GM23338 (cell line): ENCODE data around the gene DCLK1. TPM values are rescaled to one million over a fixed set of nuclear protein-coding genes. Genes with fewer than 3 reads are reported as not detected.

ENCODE experiments used
- ATAC-seq: fragments of 200-7000 bp; cut with Tn5 transposase; 3 replicates; pipeline ENCODE4 v1.9.1; 2020
- DNase-seq: peaks from one replicate; pipeline ENCODE4 v3.0.0-alpha.2; 2015; ENCODE audit warnings: low spot score
- H2AFZ ChIP-seq: fragments of 200-600 bp; sonication (generic); 2 replicates; pipeline ENCODE4 v1.8.0; 2016; ENCODE audit warnings: antibody characterized with exemption, mild to moderate bottlenecking, moderate library complexity
- H3F3A ChIP-seq: fragments of 200-600 bp; sonication (generic); replicated peaks from 2 replicates; pipeline ENCODE4 v1.8.0; 2017; ENCODE audit warnings: antibody characterized with exemption, mixed run types, low read depth
- H3K27ac ChIP-seq: fragments of 200-600 bp; sonication (generic); 2 replicates; pipeline ENCODE4 v1.6.1; 2016; ENCODE audit warnings: low read depth
- H3K27me3 ChIP-seq: fragments of 200-600 bp; sonication (generic); 2 replicates; pipeline ENCODE4 v1.8.0; 2016; ENCODE audit warnings: mild to moderate bottlenecking, mixed run types, moderate library complexity; ENCODE audit not compliant: insufficient read depth
- H3K36me3 ChIP-seq: fragments of 200-600 bp; sonication (generic); 2 replicates; pipeline ENCODE4 v1.8.0; 2016; ENCODE audit warnings: mild to moderate bottlenecking; ENCODE audit not compliant: insufficient read depth
- H3K4me1 ChIP-seq: fragments of 200-600 bp; sonication (generic); 2 replicates; pipeline ENCODE4 v1.8.0; 2016; ENCODE audit warnings: mild to moderate bottlenecking, moderate library complexity; ENCODE audit not compliant: insufficient read depth
- H3K4me2 ChIP-seq: fragments of 200-600 bp; sonication (generic); 2 replicates; pipeline ENCODE4 v1.7.1; 2017; ENCODE audit warnings: mixed run types
- H3K4me3 ChIP-seq: fragments of 200-600 bp; sonication (generic); 2 replicates; pipeline ENCODE4 v1.6.1; 2016; ENCODE audit warnings: mixed run types
- H3K79me2 ChIP-seq: fragments of 200-600 bp; sonication (generic); replicated peaks from 2 replicates; pipeline ENCODE4 v1.8.0; 2017; ENCODE audit warnings: mild to moderate bottlenecking; ENCODE audit not compliant: insufficient read depth
- H3K9me2 ChIP-seq: fragments of 200-600 bp; sonication (generic); 2 replicates; pipeline ENCODE4 v1.8.0; 2017; ENCODE audit not compliant: insufficient read depth
- H4K20me1 ChIP-seq: fragments of 200-600 bp; sonication (generic); replicated peaks from 2 replicates; pipeline ENCODE4 v1.8.0; 2017; ENCODE audit warnings: mild to moderate bottlenecking; ENCODE audit not compliant: insufficient read depth
- H3K27ac Mint-ChIP-seq: 2 replicates; pipeline ENCODE4 v1.8.0; 2020; ENCODE audit warnings: inconsistent platforms, mild to moderate bottlenecking, moderate library complexity, mixed read lengths
- H3K27me3 Mint-ChIP-seq: 3 replicates; pipeline ENCODE4 v1.8.0; 2022; ENCODE audit warnings: low read depth, mild to moderate bottlenecking, moderate library complexity, mixed read lengths, inconsistent platforms; ENCODE audit not compliant: insufficient read depth, poor library complexity
- H3K36me3 Mint-ChIP-seq: 3 replicates; pipeline ENCODE4 v1.8.0; 2021; ENCODE audit warnings: low read depth, mild to moderate bottlenecking, inconsistent platforms, moderate library complexity, mixed read lengths
- H3K4me1 Mint-ChIP-seq: 3 replicates; pipeline ENCODE4 v1.8.0; 2020; ENCODE audit warnings: mild to moderate bottlenecking, inconsistent platforms, mixed read lengths
- H3K4me3 Mint-ChIP-seq: 3 replicates; pipeline ENCODE4 v1.8.0; 2021; ENCODE audit warnings: moderate library complexity, mild to moderate bottlenecking, inconsistent platforms, mixed read lengths
- H3K9me3 Mint-ChIP-seq: 3 replicates; pipeline ENCODE4 v1.8.0; 2020; ENCODE audit warnings: moderate library complexity, mild to moderate bottlenecking, inconsistent platforms, mixed read lengths
- EZH2 ChIP-seq: fragments of 200-600 bp; sonication (generic); IDR thresholded peaks from one replicate; pipeline ENCODE4 v1.8.0; 2017; ENCODE audit warnings: antibody characterized with exemption, mild to moderate bottlenecking, low read depth; ENCODE audit not compliant: unreplicated experiment
- EZH2phosphoT487 ChIP-seq: fragments of 200-600 bp; sonication (generic); IDR thresholded peaks from one replicate; pipeline ENCODE4 v1.8.1; 2018; ENCODE audit warnings: antibody characterized with exemption; ENCODE audit not compliant: unreplicated experiment
- polyA plus RNA-seq: library from polyadenylated mRNA; unstranded; fragments of >200 nt; fragmentation: Nextera tagmentation; extraction: Ambion mirVana; gene quantifications from 2 replicates; pipeline ENCODE4 v1.2.1, GENCODE V29; 2016
- total RNA-seq: library from RNA; depleted of rRNA; stranded (reverse); fragments of >200 nt; shearing (Covaris generic); gene quantifications from 2 replicates; pipeline ENCODE4 v1.2.3, GENCODE V29; 2014
- TF ChIP-seq, protein P1 (sequence below), 2 experiments: fragments of 200-600 bp in 1 of 2; sonication (generic) in 1 of 2; conservative IDR thresholded peaks; 2 replicates each; pipeline versions ENCODE4 v1.5.1 to v1.6.1; 2016 to 2017; ENCODE audit warnings: antibody characterized with exemption in 2 of 2, low read depth in 2 of 2, mild to moderate bottlenecking in 2 of 2, moderate library complexity in 1 of 2
- TF ChIP-seq, protein P2 (sequence below): fragments of 250-450 bp; sonication (Bioruptor Pico); IDR thresholded peaks from 2 replicates; pipeline ENCODE4 v1.5.0; 2020; ENCODE audit warnings: mild to moderate bottlenecking, moderate library complexity

DCLK1 gene
- total and polyA plus RNA-seq, 2 experiments from 2014 or later: 13.1 to 57.7 TPM

DNA sequence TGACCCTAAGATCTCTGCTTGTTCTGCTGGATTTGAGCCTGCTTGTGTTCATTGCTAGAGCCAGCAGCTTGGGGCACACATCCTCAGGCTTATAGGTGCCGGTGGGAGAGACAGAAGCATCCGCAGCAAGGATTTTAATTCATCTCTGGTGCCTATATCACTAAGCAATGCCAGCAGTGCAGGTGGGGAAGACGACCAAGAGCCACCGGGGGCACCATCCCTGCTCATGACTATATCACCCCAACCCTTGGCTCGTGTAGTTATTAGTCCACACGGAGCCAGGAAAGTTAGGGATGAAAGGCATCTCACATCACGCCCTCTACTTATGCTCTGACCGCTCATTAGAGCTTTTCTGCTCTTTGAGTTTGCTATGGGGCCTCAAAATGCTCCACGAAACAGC is 298.2 kb downstream of the DCLK1 start:
- Histone ChIP-seq H3K79me2 (no peaks in the 10 kb centered on the region), H4K20me1 (no peaks in the 10 kb centered on the region), H3K27me3 (no peaks in the 10 kb centered on the region), H3K9me2 (no peaks in the 10 kb centered on the region), H3K4me2 (no peak overlapping the region), H3F3A (no peaks in the 10 kb centered on the region), H2AFZ (no peak overlapping the region), H3K4me1 (no peaks in the 10 kb centered on the region), H3K4me3 (no peak overlapping the region), H3K36me3 (no peaks in the 10 kb centered on the region), H3K27ac (no peak overlapping the region)
- no peaks in the 10 kb centered on the region for H3K9me3 Mint-ChIP-seq
- peaks cover 3% of the 10 kb centered on the region for H3K27me3 Mint-ChIP-seq
- DNase-seq (no peak), ATAC-seq (peak; percentile 53; the same call in 2 of the 3 replicates)
- H3K36me3 Mint-ChIP-seq: no peaks in the 10 kb centered on the region
- TF ChIP-seq EZH2phosphoT487: no peak
- TF ChIP-seq, protein P1, sequence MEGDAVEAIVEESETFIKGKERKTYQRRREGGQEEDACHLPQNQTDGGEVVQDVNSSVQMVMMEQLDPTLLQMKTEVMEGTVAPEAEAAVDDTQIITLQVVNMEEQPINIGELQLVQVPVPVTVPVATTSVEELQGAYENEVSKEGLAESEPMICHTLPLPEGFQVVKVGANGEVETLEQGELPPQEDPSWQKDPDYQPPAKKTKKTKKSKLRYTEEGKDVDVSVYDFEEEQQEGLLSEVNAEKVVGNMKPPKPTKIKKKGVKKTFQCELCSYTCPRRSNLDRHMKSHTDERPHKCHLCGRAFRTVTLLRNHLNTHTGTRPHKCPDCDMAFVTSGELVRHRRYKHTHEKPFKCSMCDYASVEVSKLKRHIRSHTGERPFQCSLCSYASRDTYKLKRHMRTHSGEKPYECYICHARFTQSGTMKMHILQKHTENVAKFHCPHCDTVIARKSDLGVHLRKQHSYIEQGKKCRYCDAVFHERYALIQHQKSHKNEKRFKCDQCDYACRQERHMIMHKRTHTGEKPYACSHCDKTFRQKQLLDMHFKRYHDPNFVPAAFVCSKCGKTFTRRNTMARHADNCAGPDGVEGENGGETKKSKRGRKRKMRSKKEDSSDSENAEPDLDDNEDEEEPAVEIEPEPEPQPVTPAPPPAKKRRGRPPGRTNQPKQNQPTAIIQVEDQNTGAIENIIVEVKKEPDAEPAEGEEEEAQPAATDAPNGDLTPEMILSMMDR (conservative IDR thresholded peaks at IDR 0.05; ENCODE audit: low read depth in 2 of 2): 0 out of 4 replicates have a peak, but pooled peaks have one; percentile 9 to 10
- no peak for TF ChIP-seq EZH2
- TF ChIP-seq, protein P2, sequence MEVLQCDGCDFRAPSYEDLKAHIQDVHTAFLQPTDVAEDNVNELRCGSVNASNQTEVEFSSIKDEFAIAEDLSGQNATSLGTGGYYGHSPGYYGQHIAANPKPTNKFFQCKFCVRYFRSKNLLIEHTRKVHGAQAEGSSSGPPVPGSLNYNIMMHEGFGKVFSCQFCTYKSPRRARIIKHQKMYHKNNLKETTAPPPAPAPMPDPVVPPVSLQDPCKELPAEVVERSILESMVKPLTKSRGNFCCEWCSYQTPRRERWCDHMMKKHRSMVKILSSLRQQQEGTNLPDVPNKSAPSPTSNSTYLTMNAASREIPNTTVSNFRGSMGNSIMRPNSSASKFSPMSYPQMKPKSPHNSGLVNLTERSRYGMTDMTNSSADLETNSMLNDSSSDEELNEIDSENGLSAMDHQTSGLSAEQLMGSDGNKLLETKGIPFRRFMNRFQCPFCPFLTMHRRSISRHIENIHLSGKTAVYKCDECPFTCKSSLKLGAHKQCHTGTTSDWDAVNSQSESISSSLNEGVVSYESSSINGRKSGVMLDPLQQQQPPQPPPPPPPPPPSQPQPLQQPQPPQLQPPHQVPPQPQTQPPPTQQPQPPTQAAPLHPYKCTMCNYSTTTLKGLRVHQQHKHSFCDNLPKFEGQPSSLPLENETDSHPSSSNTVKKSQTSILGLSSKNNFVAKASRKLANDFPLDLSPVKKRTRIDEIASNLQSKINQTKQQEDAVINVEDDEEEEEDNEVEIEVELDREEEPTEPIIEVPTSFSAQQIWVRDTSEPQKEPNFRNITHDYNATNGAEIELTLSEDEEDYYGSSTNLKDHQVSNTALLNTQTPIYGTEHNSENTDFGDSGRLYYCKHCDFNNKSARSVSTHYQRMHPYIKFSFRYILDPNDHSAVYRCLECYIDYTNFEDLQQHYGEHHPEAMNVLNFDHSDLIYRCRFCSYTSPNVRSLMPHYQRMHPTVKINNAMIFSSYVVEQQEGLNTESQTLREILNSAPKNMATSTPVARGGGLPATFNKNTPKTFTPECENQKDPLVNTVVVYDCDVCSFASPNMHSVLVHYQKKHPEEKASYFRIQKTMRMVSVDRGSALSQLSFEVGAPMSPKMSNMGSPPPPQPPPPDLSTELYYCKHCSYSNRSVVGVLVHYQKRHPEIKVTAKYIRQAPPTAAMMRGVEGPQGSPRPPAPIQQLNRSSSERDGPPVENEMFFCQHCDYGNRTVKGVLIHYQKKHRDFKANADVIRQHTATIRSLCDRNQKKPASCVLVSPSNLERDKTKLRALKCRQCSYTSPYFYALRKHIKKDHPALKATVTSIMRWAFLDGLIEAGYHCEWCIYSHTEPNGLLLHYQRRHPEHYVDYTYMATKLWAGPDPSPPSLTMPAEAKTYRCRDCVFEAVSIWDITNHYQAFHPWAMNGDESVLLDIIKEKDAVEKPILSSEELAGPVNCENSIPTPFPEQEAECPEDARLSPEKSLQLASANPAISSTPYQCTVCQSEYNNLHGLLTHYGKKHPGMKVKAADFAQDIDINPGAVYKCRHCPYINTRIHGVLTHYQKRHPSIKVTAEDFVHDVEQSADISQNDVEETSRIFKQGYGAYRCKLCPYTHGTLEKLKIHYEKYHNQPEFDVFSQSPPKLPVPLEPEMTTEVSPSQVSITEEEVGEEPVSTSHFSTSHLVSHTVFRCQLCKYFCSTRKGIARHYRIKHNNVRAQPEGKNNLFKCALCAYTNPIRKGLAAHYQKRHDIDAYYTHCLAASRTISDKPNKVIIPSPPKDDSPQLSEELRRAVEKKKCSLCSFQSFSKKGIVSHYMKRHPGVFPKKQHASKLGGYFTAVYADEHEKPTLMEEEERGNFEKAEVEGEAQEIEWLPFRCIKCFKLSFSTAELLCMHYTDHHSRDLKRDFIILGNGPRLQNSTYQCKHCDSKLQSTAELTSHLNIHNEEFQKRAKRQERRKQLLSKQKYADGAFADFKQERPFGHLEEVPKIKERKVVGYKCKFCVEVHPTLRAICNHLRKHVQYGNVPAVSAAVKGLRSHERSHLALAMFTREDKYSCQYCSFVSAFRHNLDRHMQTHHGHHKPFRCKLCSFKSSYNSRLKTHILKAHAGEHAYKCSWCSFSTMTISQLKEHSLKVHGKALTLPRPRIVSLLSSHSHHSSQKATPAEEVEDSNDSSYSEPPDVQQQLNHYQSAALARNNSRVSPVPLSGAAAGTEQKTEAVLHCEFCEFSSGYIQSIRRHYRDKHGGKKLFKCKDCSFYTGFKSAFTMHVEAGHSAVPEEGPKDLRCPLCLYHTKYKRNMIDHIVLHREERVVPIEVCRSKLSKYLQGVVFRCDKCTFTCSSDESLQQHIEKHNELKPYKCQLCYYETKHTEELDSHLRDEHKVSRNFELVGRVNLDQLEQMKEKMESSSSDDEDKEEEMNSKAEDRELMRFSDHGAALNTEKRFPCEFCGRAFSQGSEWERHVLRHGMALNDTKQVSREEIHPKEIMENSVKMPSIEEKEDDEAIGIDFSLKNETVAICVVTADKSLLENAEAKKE (CRISPR knock-in tag): no peak
- no peak overlapping the region for H3K27ac Mint-ChIP-seq
- no peak overlapping the region for H3K4me3 Mint-ChIP-seq
- H3K4me1 Mint-ChIP-seq: peaks cover 12% of the 10 kb centered on the region; the same call in 2 of the 3 replicates
